ENCODE results near the gene SRPK2. TPM values are rescaled to one million over a fixed set of nuclear protein-coding genes. Genes with fewer than 3 reads are reported as not detected.

SRPK2 gene
- total RNA-seq, 1 experiment from 2014 or later: 50.5 TPM

- TF ChIP-seq ZNF425 (CRISPR knock-in tag; conservative IDR thresholded peaks at IDR 0.05): no peak
- TF ChIP-seq ZNF512 (CRISPR knock-in tag; IDR thresholded peaks at IDR 0.05; ENCODE audit: borderline replicate concordance): no peak
- TF ChIP-seq FOXJ3 (CRISPR knock-in tag; IDR thresholded peaks at IDR 0.05; ENCODE audit: borderline replicate concordance): no peak
- TF ChIP-seq ATF3 (CRISPR knock-in tag; conservative IDR thresholded peaks at IDR 0.05): no peak
- no peak for TF ChIP-seq ESRRA (CRISPR knock-in tag; IDR thresholded peaks at IDR 0.05; ENCODE audit: borderline replicate concordance)
- no peak for TF ChIP-seq FOXP1 (CRISPR knock-in tag; IDR thresholded peaks at IDR 0.05; ENCODE audit: borderline replicate concordance)
- no peak for TF ChIP-seq ZNF317 (CRISPR knock-in tag; IDR thresholded peaks at IDR 0.05; ENCODE audit: borderline replicate concordance, low read depth)
- no peak for TF ChIP-seq ZBTB43 (CRISPR knock-in tag; IDR thresholded peaks at IDR 0.05)
- TF ChIP-seq ZNF396 (CRISPR knock-in tag; IDR thresholded peaks at IDR 0.05; ENCODE audit: borderline replicate concordance): no peak
Measured at GRCh38 chr7:105087981-105088380, 300.7 kb downstream of the SRPK2 start (continued).

- peaks cover 50% of the 10 kb centered on the region for H3K36me3 Mint-ChIP-seq
- ChIA-PET CTCF (no interaction called here), POLR2A (no interaction called here)
- H3K4me1 Mint-ChIP-seq: no peaks in the 10 kb centered on the region
- H3K27me3 Mint-ChIP-seq (ENCODE audit: low read depth): no peaks in the 10 kb centered on the region
- no peak for DNase-seq (ENCODE audit: low spot score)
- H3K9me3 Mint-ChIP-seq: no peaks in the 10 kb centered on the region
- ATAC-seq: no peak
- H3K27ac Mint-ChIP-seq: no peak overlapping the region
- H3K4me3 Mint-ChIP-seq: no peak overlapping the region
- TF ChIP-seq CBFB (CRISPR knock-in tag; IDR thresholded peaks at IDR 0.05; ENCODE audit: low read depth) (no peak), CREM (CRISPR knock-in tag; IDR thresholded peaks at IDR 0.05) (no peak), FOXJ3 (CRISPR knock-in tag; IDR thresholded peaks at IDR 0.05; ENCODE audit: borderline replicate concordance) (no peak), PRRX2 (CRISPR knock-in tag; IDR thresholded peaks at IDR 0.05) (no peak), ZNF232 (CRISPR knock-in tag; IDR thresholded peaks at IDR 0.05) (no peak), ZNF281 (CRISPR knock-in tag; IDR thresholded peaks at IDR 0.05) (no peak), MYBL2 (CRISPR knock-in tag; IDR thresholded peaks at IDR 0.05) (no peak), MLX (CRISPR knock-in tag; IDR thresholded peaks at IDR 0.05) (no peak), FOXK1 (CRISPR knock-in tag; IDR thresholded peaks at IDR 0.05) (no peak), USF1 (CRISPR knock-in tag; IDR thresholded peaks at IDR 0.05) (no peak), USF2 (CRISPR knock-in tag; IDR thresholded peaks at IDR 0.05) (no peak), SP1 (CRISPR knock-in tag; conservative IDR thresholded peaks at IDR 0.05) (no peak), MAX (CRISPR knock-in tag; IDR thresholded peaks at IDR 0.05) (no peak), ZBTB21 (CRISPR knock-in tag; IDR thresholded peaks at IDR 0.05; ENCODE audit: borderline replicate concordance) (no peak), ZNF263 (CRISPR knock-in tag; IDR thresholded peaks at IDR 0.05; ENCODE audit: low read depth) (no peak), CTCF (IDR thresholded peaks at IDR 0.05) (no peak)
Measured at GRCh38 chr7:105086850-105087249, 301.9 kb downstream of the SRPK2 start.
